NCI-H128 (cell line): ENCODE measurements around the gene CSDE1.

Source experiments
- DNase-seq: peaks from one replicate; lab custom pipeline; 2025; ENCODE audit not compliant: unreplicated experiment; lab: John Stamatoyannopoulos, UW

CSDE1 gene

GRCh38 chr1:114668373-114668772 is 89.4 kb downstream of the CSDE1 start:
- no peak for DNase-seq

- no peak for DNase-seq
Observed at GRCh38 chr1:114666954-114667353, 90.8 kb downstream of the CSDE1 start.
